Astrocyte (in vitro differentiated cells and primary cell): Measurements from ENCODE around the gene ICE1.

Experiments
- EZH2 ChIP-seq: IDR thresholded peaks from 2 replicates; pipeline ENCODE4 v1.6.1; 2012; ENCODE audit warnings: mild to moderate bottlenecking, low read length, inconsistent platforms; ENCODE audit not compliant: insufficient read depth
- TF ChIP-seq, protein P1 (sequence below): IDR thresholded peaks from 2 replicates; pipeline ENCODE4 v1.5.1; 2011; ENCODE audit warnings: low read depth, mild to moderate bottlenecking, inconsistent platforms, low read length, moderate library complexity; ENCODE audit not compliant: insufficient read depth

DNA sequence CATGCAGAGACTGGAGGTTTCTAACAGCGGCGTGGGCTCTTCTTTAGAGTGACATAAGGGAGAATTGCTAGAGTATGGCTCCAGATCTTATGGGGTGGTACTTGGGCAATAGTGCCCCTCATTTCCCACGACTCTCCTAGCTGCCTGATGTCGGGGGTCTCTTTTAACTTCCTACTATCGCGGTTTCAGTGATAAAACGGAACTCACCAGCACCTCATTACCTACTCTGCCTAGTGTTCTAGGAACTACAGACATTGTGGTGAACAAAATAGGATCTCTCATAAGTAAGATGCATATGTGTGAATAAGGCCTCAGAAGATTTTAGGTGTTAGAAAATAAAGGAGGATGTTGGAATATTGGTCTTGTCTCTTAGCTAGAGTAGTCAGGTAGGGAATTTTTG, 1.1 kb downstream of the ICE1 start:
- TF ChIP-seq, protein P1, sequence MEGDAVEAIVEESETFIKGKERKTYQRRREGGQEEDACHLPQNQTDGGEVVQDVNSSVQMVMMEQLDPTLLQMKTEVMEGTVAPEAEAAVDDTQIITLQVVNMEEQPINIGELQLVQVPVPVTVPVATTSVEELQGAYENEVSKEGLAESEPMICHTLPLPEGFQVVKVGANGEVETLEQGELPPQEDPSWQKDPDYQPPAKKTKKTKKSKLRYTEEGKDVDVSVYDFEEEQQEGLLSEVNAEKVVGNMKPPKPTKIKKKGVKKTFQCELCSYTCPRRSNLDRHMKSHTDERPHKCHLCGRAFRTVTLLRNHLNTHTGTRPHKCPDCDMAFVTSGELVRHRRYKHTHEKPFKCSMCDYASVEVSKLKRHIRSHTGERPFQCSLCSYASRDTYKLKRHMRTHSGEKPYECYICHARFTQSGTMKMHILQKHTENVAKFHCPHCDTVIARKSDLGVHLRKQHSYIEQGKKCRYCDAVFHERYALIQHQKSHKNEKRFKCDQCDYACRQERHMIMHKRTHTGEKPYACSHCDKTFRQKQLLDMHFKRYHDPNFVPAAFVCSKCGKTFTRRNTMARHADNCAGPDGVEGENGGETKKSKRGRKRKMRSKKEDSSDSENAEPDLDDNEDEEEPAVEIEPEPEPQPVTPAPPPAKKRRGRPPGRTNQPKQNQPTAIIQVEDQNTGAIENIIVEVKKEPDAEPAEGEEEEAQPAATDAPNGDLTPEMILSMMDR: no peak
- TF ChIP-seq EZH2: no peak
